Osteoblast (primary cell): Measurements from ENCODE around the gene FAIM2. TPM values are rescaled to one million over a fixed set of nuclear protein-coding genes. Genes with fewer than 3 reads are reported as not detected.

ENCODE experiments used
- DNase-seq: peaks from one replicate; pipeline ENCODE4 v3.0.0; 2011; ENCODE audit warnings: low spot score, mixed read lengths; ENCODE audit not compliant: insufficient read length; ENCODE audit errors: missing footprints
- H2AFZ ChIP-seq: 2 replicates; pipeline ENCODE4 v1.6.0; 2011; ENCODE audit warnings: mild to moderate bottlenecking, low read length
- H3K27ac ChIP-seq: 2 replicates; pipeline ENCODE4 v1.5.1; 2011; ENCODE audit warnings: mild to moderate bottlenecking, low read depth, low read length, moderate library complexity
- H3K27me3 ChIP-seq: 2 replicates; pipeline ENCODE4 v1.6.0; 2012; ENCODE audit warnings: mild to moderate bottlenecking, control low read depth, inconsistent platforms, low read length, moderate library complexity; ENCODE audit not compliant: insufficient read depth
- H3K36me3 ChIP-seq: 2 replicates; pipeline ENCODE4 v1.5.1; 2011; ENCODE audit warnings: mild to moderate bottlenecking, low read length, control low read depth, moderate library complexity; ENCODE audit not compliant: insufficient read depth
- H3K4me1 ChIP-seq: 2 replicates; pipeline ENCODE4 v1.5.1; 2011; ENCODE audit warnings: mild to moderate bottlenecking, low read length, control low read depth, moderate library complexity; ENCODE audit not compliant: insufficient read depth
- H3K4me2 ChIP-seq: 2 replicates; pipeline ENCODE4 v1.6.0; 2011; ENCODE audit warnings: mild to moderate bottlenecking, low read length; ENCODE audit not compliant: insufficient read depth
- H3K4me3 ChIP-seq: fragments of 200-600 bp; sonication (generic); 3 replicates; pipeline ENCODE4 v1.5.1; 2012; ENCODE audit warnings: mild to moderate bottlenecking, low read length, inconsistent platforms; ENCODE audit not compliant: insufficient read depth
- H3K79me2 ChIP-seq: 2 replicates; pipeline ENCODE4 v1.6.0; 2012; ENCODE audit warnings: mild to moderate bottlenecking, low read length, control low read depth, inconsistent platforms; ENCODE audit not compliant: insufficient read depth
- H3K9me3 ChIP-seq: 2 replicates; pipeline ENCODE4 v1.5.1; 2011; ENCODE audit warnings: low read depth, low read length, control low read depth
- H4K20me1 ChIP-seq: 2 replicates; pipeline ENCODE4 v1.6.0; 2012; ENCODE audit warnings: mild to moderate bottlenecking, low read length, control low read depth; ENCODE audit not compliant: insufficient read depth
- total RNA-seq: library from RNA; depleted of rRNA; stranded (reverse); fragments of >200 nt; gene quantifications from 2 replicates; pipeline ENCODE4 v1.2.3, GENCODE V29; 2012
- TF ChIP-seq, protein P1 (sequence below): IDR thresholded peaks from 2 replicates; pipeline ENCODE4 v1.5.1; 2011; ENCODE audit warnings: mild to moderate bottlenecking, low read depth, low read length, moderate library complexity; ENCODE audit errors: extremely low read depth

The FAIM2 gene
- total RNA-seq, 1 donor, result 1.4 TPM

DNA sequence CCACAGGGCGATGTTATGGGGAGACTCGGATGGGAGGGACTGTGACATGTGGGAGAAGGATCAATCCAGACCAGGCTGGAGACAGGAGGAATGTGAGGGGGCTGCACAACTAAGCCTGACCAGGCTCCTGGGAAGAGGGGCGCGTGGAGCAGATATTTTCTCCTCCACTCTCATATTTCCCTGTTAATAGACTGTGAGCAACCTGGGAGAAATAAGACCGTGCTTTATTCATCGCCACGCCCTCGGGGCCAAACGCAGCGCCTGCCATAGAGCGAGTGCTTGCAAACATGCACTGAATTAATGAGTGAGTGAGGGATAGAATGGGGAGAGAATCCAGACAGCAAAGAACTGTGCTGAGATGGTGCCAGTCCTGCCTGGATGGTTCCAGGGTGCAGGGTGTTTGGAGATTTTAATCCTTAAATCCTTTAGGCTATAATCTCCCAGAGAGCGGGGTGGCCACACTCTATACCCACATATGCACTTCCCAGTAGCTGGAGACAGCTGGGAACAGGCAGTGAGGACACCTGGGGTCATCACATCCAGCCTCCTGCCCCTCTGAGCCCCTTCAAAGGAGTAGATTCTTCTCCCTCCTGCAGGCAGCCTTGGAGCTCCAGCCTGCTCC, 13.6 kb upstream of the FAIM2 start:
- H3K4me1 ChIP-seq, result peaks cover 5% of the 10 kb centered on the region
- H3K36me3 ChIP-seq, result no peaks in the 10 kb centered on the region
- peaks cover 12% of the 10 kb centered on the region for H3K27me3 ChIP-seq
- TF ChIP-seq, protein P1, sequence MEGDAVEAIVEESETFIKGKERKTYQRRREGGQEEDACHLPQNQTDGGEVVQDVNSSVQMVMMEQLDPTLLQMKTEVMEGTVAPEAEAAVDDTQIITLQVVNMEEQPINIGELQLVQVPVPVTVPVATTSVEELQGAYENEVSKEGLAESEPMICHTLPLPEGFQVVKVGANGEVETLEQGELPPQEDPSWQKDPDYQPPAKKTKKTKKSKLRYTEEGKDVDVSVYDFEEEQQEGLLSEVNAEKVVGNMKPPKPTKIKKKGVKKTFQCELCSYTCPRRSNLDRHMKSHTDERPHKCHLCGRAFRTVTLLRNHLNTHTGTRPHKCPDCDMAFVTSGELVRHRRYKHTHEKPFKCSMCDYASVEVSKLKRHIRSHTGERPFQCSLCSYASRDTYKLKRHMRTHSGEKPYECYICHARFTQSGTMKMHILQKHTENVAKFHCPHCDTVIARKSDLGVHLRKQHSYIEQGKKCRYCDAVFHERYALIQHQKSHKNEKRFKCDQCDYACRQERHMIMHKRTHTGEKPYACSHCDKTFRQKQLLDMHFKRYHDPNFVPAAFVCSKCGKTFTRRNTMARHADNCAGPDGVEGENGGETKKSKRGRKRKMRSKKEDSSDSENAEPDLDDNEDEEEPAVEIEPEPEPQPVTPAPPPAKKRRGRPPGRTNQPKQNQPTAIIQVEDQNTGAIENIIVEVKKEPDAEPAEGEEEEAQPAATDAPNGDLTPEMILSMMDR, result no peak
- H2AFZ ChIP-seq, result no peak overlapping the region
- H4K20me1 ChIP-seq, result no peaks in the 10 kb centered on the region
- H3K4me2 ChIP-seq, result no peak overlapping the region
- H3K4me3 ChIP-seq, result no peak overlapping the region
- no peaks in the 10 kb centered on the region for H3K79me2 ChIP-seq
- DNase-seq, result no peak
- no peak overlapping the region for H3K27ac ChIP-seq
- H3K9me3 ChIP-seq, result no peaks in the 10 kb centered on the region

DNA sequence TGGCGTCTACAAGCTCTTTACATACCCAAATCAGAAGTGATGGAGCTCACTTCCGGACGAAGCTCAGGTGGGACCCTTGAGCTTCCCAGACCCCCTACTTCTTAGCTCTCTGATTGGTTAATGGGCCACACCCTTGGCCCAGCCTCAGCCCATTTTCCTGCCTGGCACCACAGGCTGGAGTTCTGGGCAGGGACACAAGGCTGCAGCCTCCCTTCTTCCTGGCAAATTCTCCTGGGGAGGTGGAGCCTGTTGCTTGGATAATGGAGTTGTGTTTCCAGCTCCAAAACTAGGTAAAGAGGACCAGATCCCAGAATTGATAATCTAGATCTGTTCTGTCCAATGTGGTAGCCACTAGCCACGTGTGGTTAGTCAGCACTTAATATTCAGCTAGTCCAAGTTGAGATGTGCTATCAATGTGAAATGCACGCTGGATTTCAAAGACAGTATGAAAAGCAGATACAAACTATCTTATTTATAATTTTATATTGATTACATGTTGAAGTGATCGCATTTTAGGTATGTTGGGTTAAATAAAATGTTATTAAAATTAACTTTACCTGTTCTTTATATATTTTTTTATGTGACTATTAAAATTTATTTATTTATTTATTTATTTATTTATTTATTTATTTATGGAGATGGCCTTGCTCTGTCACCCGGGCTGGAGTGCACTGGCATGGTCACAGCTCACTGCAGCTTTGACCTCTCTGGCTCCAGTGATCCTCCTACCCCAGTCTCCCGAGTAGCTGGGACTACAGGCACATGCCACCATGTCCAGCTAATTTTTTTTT, 12.6 kb upstream of the FAIM2 start:
- no peak overlapping the region for H3K4me2 ChIP-seq
- no peak overlapping the region for H2AFZ ChIP-seq
- H3K27ac ChIP-seq, result no peak overlapping the region
- H3K27me3 ChIP-seq, result peaks cover 12% of the 10 kb centered on the region
- peaks cover 5% of the 10 kb centered on the region for H3K4me1 ChIP-seq
- H3K4me3 ChIP-seq, result no peak overlapping the region
- H4K20me1 ChIP-seq, result no peaks in the 10 kb centered on the region
- no peaks in the 10 kb centered on the region for H3K36me3 ChIP-seq
- H3K79me2 ChIP-seq, result no peaks in the 10 kb centered on the region
- DNase-seq, result peak; percentile 53
- no peaks in the 10 kb centered on the region for H3K9me3 ChIP-seq
- TF ChIP-seq, protein P1, result no peak

DNA sequence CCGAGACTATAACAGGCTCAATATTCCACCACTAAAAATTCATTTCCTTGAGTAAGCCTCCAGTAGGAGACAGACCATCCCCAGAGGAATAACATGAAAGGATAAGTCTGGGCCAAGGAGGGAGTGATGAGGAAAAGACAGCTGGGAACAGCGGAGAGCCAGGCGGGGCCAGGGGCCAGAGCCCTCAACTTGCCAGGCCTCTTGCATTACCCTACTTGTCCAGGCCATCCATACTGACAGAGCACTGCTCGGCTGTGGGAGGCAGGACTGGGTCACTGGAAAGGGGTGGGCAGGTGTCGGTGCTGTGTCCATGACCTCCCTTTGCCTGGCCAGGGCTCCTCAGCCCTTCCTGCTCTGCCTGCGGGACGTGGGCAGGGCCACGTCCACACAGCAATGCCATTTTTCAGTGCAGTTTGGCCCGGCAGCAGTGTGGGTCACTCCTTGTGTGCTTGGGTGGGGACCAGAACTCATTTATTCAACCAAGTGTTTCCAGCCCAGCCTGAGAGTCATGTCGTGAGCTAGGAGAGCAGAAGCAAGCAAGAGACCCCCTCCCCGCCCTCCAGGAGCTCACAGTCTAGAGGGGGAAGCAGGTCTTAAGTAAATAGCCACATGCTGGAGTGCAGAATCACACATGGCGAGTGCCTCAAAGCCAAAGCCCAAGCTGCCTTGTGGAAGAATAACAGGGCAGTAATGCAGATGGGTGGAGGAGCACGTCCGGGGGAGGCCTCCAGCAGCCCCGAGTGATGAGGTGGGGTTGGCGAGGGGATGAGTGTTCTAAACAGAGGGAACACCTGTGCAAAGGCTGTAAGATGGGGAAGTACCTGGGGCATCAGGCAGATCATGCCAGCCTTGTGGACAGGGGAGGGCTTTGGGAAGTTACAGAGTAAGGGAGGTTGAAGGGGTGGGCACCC, 8.9 kb upstream of the FAIM2 start:
- no peaks in the 10 kb centered on the region for H3K9me3 ChIP-seq
- H3K4me1 ChIP-seq, result no peaks in the 10 kb centered on the region
- TF ChIP-seq, protein P1, result no peak
- peaks cover 2% of the 10 kb centered on the region for H3K27me3 ChIP-seq
- peak; percentile 64 for DNase-seq
- no peaks in the 10 kb centered on the region for H4K20me1 ChIP-seq
- H3K79me2 ChIP-seq, result no peaks in the 10 kb centered on the region
- H3K27ac ChIP-seq, result no peak overlapping the region
- no peak overlapping the region for H3K4me3 ChIP-seq
- no peak overlapping the region for H2AFZ ChIP-seq
- H3K36me3 ChIP-seq, result no peaks in the 10 kb centered on the region
- H3K4me2 ChIP-seq, result no peak overlapping the region
